ENCODE data around the gene ATP8B1. TPM values are rescaled to one million over a fixed set of nuclear protein-coding genes. Genes with fewer than 3 reads are reported as not detected.
"Not testable (repeated sequence)": the region's sequence is repeated elsewhere in the genome, so short reads cannot be mapped to it uniquely, and the experiment has no call there.

The ATP8B1 gene
- total RNA-seq, 1 donor, result 46.7 TPM

- H3K9me3 ChIP-seq (ENCODE audit: low read depth, low read length), result no peaks in the 10 kb centered on the region
- H4K20me1 ChIP-seq (ENCODE audit: insufficient read depth, low read length), result no peaks in the 10 kb centered on the region
- no peaks in the 10 kb centered on the region for H3K4me1 ChIP-seq (ENCODE audit: insufficient read depth, low read length)
- H3K4me3 ChIP-seq (ENCODE audit: insufficient read depth, low read length), result no peak overlapping the region
- no peak overlapping the region for H3K27ac ChIP-seq (ENCODE audit: low read depth, low read length)
- DNase-seq (ENCODE audit: insufficient read length, low spot score, missing footprints), result no peak
- no peak overlapping the region for H3K4me2 ChIP-seq (ENCODE audit: insufficient read depth, low read length)
- H3K27me3 ChIP-seq (ENCODE audit: insufficient read depth, low read length), result no peaks in the 10 kb centered on the region
- TF ChIP-seq CTCF (IDR thresholded peaks at IDR 0.05; ENCODE audit: extremely low read depth, low read depth, low read length), result no peak
- H3K79me2 ChIP-seq (ENCODE audit: insufficient read depth, low read length), result no peaks in the 10 kb centered on the region
- no peak overlapping the region for H2AFZ ChIP-seq (ENCODE audit: low read length)
- H3K36me3 ChIP-seq (ENCODE audit: insufficient read depth, low read length), result no peaks in the 10 kb centered on the region
Observed at GRCh38 chr18:57827646-57828045, 24.5 kb upstream of the ATP8B1 start.

GRCh38 chr18:57826252-57826651 is 23.1 kb upstream of the ATP8B1 start:
- Histone ChIP-seq H3K36me3 (ENCODE audit: insufficient read depth, low read length) (no peaks in the 10 kb centered on the region), H3K4me1 (ENCODE audit: insufficient read depth, low read length) (no peaks in the 10 kb centered on the region), H4K20me1 (ENCODE audit: insufficient read depth, low read length) (no peaks in the 10 kb centered on the region), H3K27me3 (ENCODE audit: insufficient read depth, low read length) (no peaks in the 10 kb centered on the region), H3K4me3 (ENCODE audit: insufficient read depth, low read length) (no peak overlapping the region), H3K9me3 (ENCODE audit: low read depth, low read length) (no peaks in the 10 kb centered on the region), H3K27ac (ENCODE audit: low read depth, low read length) (no peak overlapping the region), H2AFZ (ENCODE audit: low read length) (peak overlapping the region; percentile 60), H3K79me2 (ENCODE audit: insufficient read depth, low read length) (no peaks in the 10 kb centered on the region), H3K4me2 (ENCODE audit: insufficient read depth, low read length) (no peak overlapping the region)
- no peak for DNase-seq (ENCODE audit: insufficient read length, low spot score, missing footprints)
- no peak for TF ChIP-seq CTCF (IDR thresholded peaks at IDR 0.05; ENCODE audit: extremely low read depth, low read depth, low read length)

GRCh38 chr18:57820583-57820982 is 17.5 kb upstream of the ATP8B1 start:
- H3K4me1 ChIP-seq (ENCODE audit: insufficient read depth, low read length), result peaks cover 15% of the 10 kb centered on the region
- not testable (repeated sequence) for H3K79me2 ChIP-seq (ENCODE audit: insufficient read depth, low read length); H3K36me3 ChIP-seq (ENCODE audit: insufficient read depth, low read length); H3K4me3 ChIP-seq (ENCODE audit: insufficient read depth, low read length); H4K20me1 ChIP-seq (ENCODE audit: insufficient read depth, low read length); H3K27me3 ChIP-seq (ENCODE audit: insufficient read depth, low read length); DNase-seq (ENCODE audit: insufficient read length, low spot score, missing footprints); H3K9me3 ChIP-seq (ENCODE audit: low read depth, low read length)
- H3K27ac ChIP-seq (ENCODE audit: low read depth, low read length), result peak overlapping the region; percentile 81
- H3K4me2 ChIP-seq (ENCODE audit: insufficient read depth, low read length), result peak overlapping the region; percentile 63
- H2AFZ ChIP-seq (ENCODE audit: low read length), result peak overlapping the region; percentile 40

- no peak for TF ChIP-seq CTCF (IDR thresholded peaks at IDR 0.05; ENCODE audit: extremely low read depth, low read depth, low read length)
- H2AFZ ChIP-seq (ENCODE audit: low read length), result peak overlapping the region; percentile 40
Observed at GRCh38 chr18:57819671-57820460, 16.8 kb upstream of the ATP8B1 start.

More at GRCh38 chr18:57819671-57820460, 16.8 kb upstream of the ATP8B1 start:
- Histone ChIP-seq H3K79me2 (ENCODE audit: insufficient read depth, low read length) (no peaks in the 10 kb centered on the region), H3K27ac (ENCODE audit: low read depth, low read length) (peak overlapping the region; percentile 81), H3K36me3 (ENCODE audit: insufficient read depth, low read length) (no peaks in the 10 kb centered on the region), H3K4me3 (ENCODE audit: insufficient read depth, low read length) (no peak overlapping the region), H3K9me3 (ENCODE audit: low read depth, low read length) (no peaks in the 10 kb centered on the region), H4K20me1 (ENCODE audit: insufficient read depth, low read length) (no peaks in the 10 kb centered on the region), H3K4me2 (ENCODE audit: insufficient read depth, low read length) (peak overlapping the region; percentile 63), H3K4me1 (ENCODE audit: insufficient read depth, low read length) (peaks cover 15% of the 10 kb centered on the region), H3K27me3 (ENCODE audit: insufficient read depth, low read length) (no peaks in the 10 kb centered on the region)
- DNase-seq (ENCODE audit: insufficient read length, low spot score, missing footprints), result peak; percentile 81
